Measurements from ENCODE around the gene DNM3. TPM values are rescaled to one million over a fixed set of nuclear protein-coding genes. Genes with fewer than 3 reads are reported as not detected.

Gene DNM3
- polyA plus RNA-seq, 2 donors = 0.53 to 0.76 TPM

DNA sequence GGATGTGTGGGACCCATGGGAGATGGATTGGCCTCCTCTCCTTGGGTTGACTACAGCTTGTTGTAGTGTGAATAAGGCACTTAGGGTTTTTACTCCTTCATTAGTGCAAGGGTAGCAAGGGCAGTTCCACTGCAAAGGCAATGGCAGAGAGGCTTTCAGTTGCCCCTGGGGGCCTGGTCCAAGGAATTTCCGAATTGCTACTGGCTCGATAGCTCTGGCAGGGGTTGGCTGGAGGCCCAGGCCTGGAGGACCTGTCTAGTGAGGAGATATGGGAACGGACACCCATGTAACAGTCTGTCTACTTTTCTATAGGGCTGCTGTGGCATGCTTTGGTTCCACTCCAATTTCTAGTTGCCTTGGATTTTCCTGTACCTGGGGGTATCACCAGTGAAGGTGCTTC lies 360.3 kb downstream of the DNM3 start:
- 76 to 82% methylated on average over 3 of the region's 3 CpGs for WGBS, 2 donors
- Histone ChIP-seq H3K4me1 (ENCODE audit: control insufficient read depth in 2 of 2, insufficient read depth in 2 of 2, low read length in 1 of 2) (no peaks in the 10 kb centered on the region), H3K4me3 (ENCODE audit: low read depth in 1 of 2, low read length in 2 of 2) (no peak overlapping the region)

GRCh38 chr1:172203135-172203823 lies 362.0 kb downstream of the DNM3 start:
- Histone ChIP-seq H3K4me3 (ENCODE audit: low read depth in 1 of 2, low read length in 2 of 2) (no peak overlapping the region), H3K27ac (ENCODE audit: low read depth in 2 of 2, low read length in 1 of 2) (no peak overlapping the region), H3K4me1 (ENCODE audit: control insufficient read depth in 2 of 2, insufficient read depth in 2 of 2, low read length in 1 of 2) (no peaks in the 10 kb centered on the region), H3K9me3 (ENCODE audit: control insufficient read depth in 2 of 2, insufficient read depth in 1 of 2, low read depth in 1 of 2, low read length in 1 of 2) (no peaks in the 10 kb centered on the region), H3K36me3 (ENCODE audit: control insufficient read depth in 2 of 2, insufficient read depth in 2 of 2, low read length in 1 of 2) (no peaks in the 10 kb centered on the region), H3K27me3 (ENCODE audit: control insufficient read depth in 1 of 2, insufficient read depth in 2 of 2, low read length in 2 of 2) (no peaks in the 10 kb centered on the region)
- 57 to 61% methylated on average over 8 of the region's 8 CpGs for WGBS, 2 donors

More for the DNA sequence above, 360.3 kb downstream of the DNM3 start:
- Histone ChIP-seq H3K9me3 (ENCODE audit: control insufficient read depth in 2 of 2, insufficient read depth in 1 of 2, low read depth in 1 of 2, low read length in 1 of 2) (no peaks in the 10 kb centered on the region), H3K36me3 (ENCODE audit: control insufficient read depth in 2 of 2, insufficient read depth in 2 of 2, low read length in 1 of 2) (no peaks in the 10 kb centered on the region), H3K27ac (ENCODE audit: low read depth in 2 of 2, low read length in 1 of 2) (no peak overlapping the region), H3K27me3 (ENCODE audit: control insufficient read depth in 1 of 2, insufficient read depth in 2 of 2, low read length in 2 of 2) (no peaks in the 10 kb centered on the region)

DNA sequence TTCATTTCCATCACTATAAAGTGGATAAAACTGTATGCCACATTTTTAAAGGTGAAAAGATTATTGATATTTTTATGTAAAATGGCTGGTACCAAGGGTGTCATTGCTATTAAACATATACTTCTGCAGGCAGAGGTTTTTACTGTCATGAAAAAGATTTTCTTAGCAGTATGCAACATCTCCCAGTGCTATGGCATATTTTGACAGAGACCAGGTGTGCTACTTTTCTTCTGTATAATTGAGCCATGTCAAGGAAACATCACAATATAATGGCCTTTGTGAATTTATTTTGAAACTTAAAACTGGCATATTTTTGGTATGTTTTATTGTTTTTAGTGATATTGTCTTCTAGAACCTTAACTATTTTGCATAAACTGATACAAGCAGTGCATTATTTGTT lies 362.6 kb downstream of the DNM3 start:
- Histone ChIP-seq H3K27me3 (ENCODE audit: control insufficient read depth in 1 of 2, insufficient read depth in 2 of 2, low read length in 2 of 2) (no peaks in the 10 kb centered on the region), H3K36me3 (ENCODE audit: control insufficient read depth in 2 of 2, insufficient read depth in 2 of 2, low read length in 1 of 2) (no peaks in the 10 kb centered on the region), H3K4me1 (ENCODE audit: control insufficient read depth in 2 of 2, insufficient read depth in 2 of 2, low read length in 1 of 2) (no peaks in the 10 kb centered on the region), H3K4me3 (ENCODE audit: low read depth in 1 of 2, low read length in 2 of 2) (no peak overlapping the region), H3K27ac (ENCODE audit: low read depth in 2 of 2, low read length in 1 of 2) (no peak overlapping the region), H3K9me3 (ENCODE audit: control insufficient read depth in 2 of 2, insufficient read depth in 1 of 2, low read depth in 1 of 2, low read length in 1 of 2) (no peaks in the 10 kb centered on the region)

DNA sequence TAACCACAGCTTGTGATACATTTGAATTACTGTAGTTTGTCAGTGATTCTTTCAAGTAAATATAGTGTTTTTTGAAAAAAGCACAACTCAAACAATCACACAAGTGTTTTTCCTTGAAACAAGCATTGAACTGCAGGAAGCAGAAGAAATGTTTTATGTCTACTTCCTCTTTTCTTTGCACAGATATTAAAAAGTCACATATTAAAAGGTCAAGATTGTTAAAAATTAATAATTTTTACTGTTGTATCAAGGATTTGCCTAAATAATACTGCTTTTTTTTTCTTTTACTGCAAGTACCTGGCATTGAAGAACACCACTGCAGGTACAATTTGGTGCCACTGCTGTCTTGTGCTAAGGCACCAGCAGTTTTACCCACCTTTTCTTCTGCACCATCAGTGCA lies 365.0 kb downstream of the DNM3 start:
- Histone ChIP-seq H3K9me3 (ENCODE audit: control insufficient read depth in 2 of 2, insufficient read depth in 1 of 2, low read depth in 1 of 2, low read length in 1 of 2) (no peaks in the 10 kb centered on the region), H3K4me1 (ENCODE audit: control insufficient read depth in 2 of 2, insufficient read depth in 2 of 2, low read length in 1 of 2) (no peaks in the 10 kb centered on the region)

GRCh38 chr1:172208635-172209034 lies 367.3 kb downstream of the DNM3 start:
- no peaks in the 10 kb centered on the region for H3K9me3 ChIP-seq (ENCODE audit: control insufficient read depth in 2 of 2, insufficient read depth in 1 of 2, low read depth in 1 of 2, low read length in 1 of 2)
- H3K4me3 ChIP-seq (ENCODE audit: low read depth in 1 of 2, low read length in 2 of 2) = no peak overlapping the region
- H3K27me3 ChIP-seq (ENCODE audit: control insufficient read depth in 1 of 2, insufficient read depth in 2 of 2, low read length in 2 of 2) = no peaks in the 10 kb centered on the region
- 89 to 94% methylated on average over 4 of the region's 4 CpGs for WGBS, 2 donors
- H3K36me3 ChIP-seq (ENCODE audit: control insufficient read depth in 2 of 2, insufficient read depth in 2 of 2, low read length in 1 of 2) = no peaks in the 10 kb centered on the region
- no peak overlapping the region for H3K27ac ChIP-seq (ENCODE audit: low read depth in 2 of 2, low read length in 1 of 2)
- no peaks in the 10 kb centered on the region for H3K4me1 ChIP-seq (ENCODE audit: control insufficient read depth in 2 of 2, insufficient read depth in 2 of 2, low read length in 1 of 2)

More for the DNA sequence above, 365.0 kb downstream of the DNM3 start:
- Histone ChIP-seq H3K4me3 (ENCODE audit: low read depth in 1 of 2, low read length in 2 of 2) (no peak overlapping the region), H3K36me3 (ENCODE audit: control insufficient read depth in 2 of 2, insufficient read depth in 2 of 2, low read length in 1 of 2) (no peaks in the 10 kb centered on the region), H3K27ac (ENCODE audit: low read depth in 2 of 2, low read length in 1 of 2) (no peak overlapping the region), H3K27me3 (ENCODE audit: control insufficient read depth in 1 of 2, insufficient read depth in 2 of 2, low read length in 2 of 2) (no peaks in the 10 kb centered on the region)

DNA sequence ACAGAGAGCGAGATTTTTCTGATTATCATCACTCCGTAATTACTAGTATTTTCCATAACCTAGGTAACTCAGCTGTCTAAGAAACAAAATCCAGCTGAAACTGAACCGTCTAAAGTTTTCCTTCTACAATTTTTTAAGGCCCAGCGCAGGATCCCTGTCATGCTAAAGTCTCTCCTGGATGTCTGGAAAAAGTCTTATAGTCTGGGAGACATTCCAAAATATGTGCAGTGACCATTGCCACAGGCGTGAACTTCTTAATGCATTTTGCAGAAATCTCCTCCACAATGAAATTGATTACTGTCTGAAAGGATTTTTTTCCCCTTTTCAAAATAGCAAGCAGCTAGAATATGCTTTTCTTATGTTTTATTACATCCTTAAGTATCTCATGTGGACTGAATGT lies 369.9 kb downstream of the DNM3 start:
- no peaks in the 10 kb centered on the region for H3K4me1 ChIP-seq (ENCODE audit: control insufficient read depth in 2 of 2, insufficient read depth in 2 of 2, low read length in 1 of 2)
- 86 to 88% methylated on average over 5 of the region's 5 CpGs for WGBS, 2 donors
- no peaks in the 10 kb centered on the region for H3K9me3 ChIP-seq (ENCODE audit: control insufficient read depth in 2 of 2, insufficient read depth in 1 of 2, low read depth in 1 of 2, low read length in 1 of 2)
- H3K27me3 ChIP-seq (ENCODE audit: control insufficient read depth in 1 of 2, insufficient read depth in 2 of 2, low read length in 2 of 2) = no peaks in the 10 kb centered on the region
- H3K36me3 ChIP-seq (ENCODE audit: control insufficient read depth in 2 of 2, insufficient read depth in 2 of 2, low read length in 1 of 2) = no peaks in the 10 kb centered on the region
- no peak overlapping the region for H3K27ac ChIP-seq (ENCODE audit: low read depth in 2 of 2, low read length in 1 of 2)
- H3K4me3 ChIP-seq (ENCODE audit: low read depth in 1 of 2, low read length in 2 of 2) = no peak overlapping the region

DNA sequence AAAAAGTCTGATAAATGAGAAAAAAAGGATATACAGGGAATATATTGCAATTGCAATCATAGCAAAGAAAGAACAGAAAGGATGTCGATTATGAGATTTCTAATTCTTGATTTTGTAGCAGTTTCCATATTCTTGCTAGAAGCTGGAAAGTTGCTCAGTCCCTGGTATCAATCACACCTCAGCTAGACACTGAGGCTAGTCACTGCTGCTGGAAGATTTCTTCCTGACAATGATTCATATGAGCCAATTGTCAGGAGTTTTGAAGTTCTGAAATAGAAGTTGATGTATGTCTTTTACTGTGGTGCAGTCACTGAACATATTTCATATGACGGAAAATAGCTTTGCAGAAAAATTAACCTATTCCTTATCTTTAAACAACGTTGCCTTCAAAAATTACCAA lies 370.8 kb downstream of the DNM3 start:
- Histone ChIP-seq H3K27me3 (ENCODE audit: control insufficient read depth in 1 of 2, insufficient read depth in 2 of 2, low read length in 2 of 2) (no peaks in the 10 kb centered on the region), H3K9me3 (ENCODE audit: control insufficient read depth in 2 of 2, insufficient read depth in 1 of 2, low read depth in 1 of 2, low read length in 1 of 2) (no peaks in the 10 kb centered on the region), H3K4me3 (ENCODE audit: low read depth in 1 of 2, low read length in 2 of 2) (no peak overlapping the region), H3K27ac (ENCODE audit: low read depth in 2 of 2, low read length in 1 of 2) (no peak overlapping the region), H3K36me3 (ENCODE audit: control insufficient read depth in 2 of 2, insufficient read depth in 2 of 2, low read length in 1 of 2) (no peaks in the 10 kb centered on the region), H3K4me1 (ENCODE audit: control insufficient read depth in 2 of 2, insufficient read depth in 2 of 2, low read length in 1 of 2) (no peaks in the 10 kb centered on the region)
- WGBS, 2 donors = 73 to 83% methylated on average over 3 of the region's 3 CpGs

GRCh38 chr1:172215006-172215405 lies 373.7 kb downstream of the DNM3 start:
- WGBS, 2 donors = 94 to 97% methylated on average over 3 of the region's 3 CpGs

GRCh38 chr1:172219966-172220365 lies 378.7 kb downstream of the DNM3 start:
- Histone ChIP-seq H3K4me3 (ENCODE audit: low read depth in 1 of 2, low read length in 2 of 2) (no peak overlapping the region), H3K27me3 (ENCODE audit: control insufficient read depth in 1 of 2, insufficient read depth in 2 of 2, low read length in 2 of 2) (no peaks in the 10 kb centered on the region), H3K27ac (ENCODE audit: low read depth in 2 of 2, low read length in 1 of 2) (no peak overlapping the region), H3K36me3 (ENCODE audit: control insufficient read depth in 2 of 2, insufficient read depth in 2 of 2, low read length in 1 of 2) (no peaks in the 10 kb centered on the region), H3K4me1 (ENCODE audit: control insufficient read depth in 2 of 2, insufficient read depth in 2 of 2, low read length in 1 of 2) (no peaks in the 10 kb centered on the region), H3K9me3 (ENCODE audit: control insufficient read depth in 2 of 2, insufficient read depth in 1 of 2, low read depth in 1 of 2, low read length in 1 of 2) (no peaks in the 10 kb centered on the region)
- 45 to 69% methylated on average over 1 of the region's 1 CpG for WGBS, 2 donors

More at GRCh38 chr1:172215006-172215405, 373.7 kb downstream of the DNM3 start:
- H3K36me3 ChIP-seq (ENCODE audit: control insufficient read depth in 2 of 2, insufficient read depth in 2 of 2, low read length in 1 of 2) = no peaks in the 10 kb centered on the region
- H3K27me3 ChIP-seq (ENCODE audit: control insufficient read depth in 1 of 2, insufficient read depth in 2 of 2, low read length in 2 of 2) = no peaks in the 10 kb centered on the region
- no peaks in the 10 kb centered on the region for H3K9me3 ChIP-seq (ENCODE audit: control insufficient read depth in 2 of 2, insufficient read depth in 1 of 2, low read depth in 1 of 2, low read length in 1 of 2)
- no peak overlapping the region for H3K4me3 ChIP-seq (ENCODE audit: low read depth in 1 of 2, low read length in 2 of 2)
- H3K4me1 ChIP-seq (ENCODE audit: control insufficient read depth in 2 of 2, insufficient read depth in 2 of 2, low read length in 1 of 2) = no peaks in the 10 kb centered on the region
- no peak overlapping the region for H3K27ac ChIP-seq (ENCODE audit: low read depth in 2 of 2, low read length in 1 of 2)

- 86 to 87% methylated on average over 2 of the region's 2 CpGs for WGBS, 2 donors
- Histone ChIP-seq H3K36me3 (ENCODE audit: control insufficient read depth in 2 of 2, insufficient read depth in 2 of 2, low read length in 1 of 2) (no peaks in the 10 kb centered on the region), H3K4me1 (ENCODE audit: control insufficient read depth in 2 of 2, insufficient read depth in 2 of 2, low read length in 1 of 2) (no peaks in the 10 kb centered on the region), H3K4me3 (ENCODE audit: low read depth in 1 of 2, low read length in 2 of 2) (no peak overlapping the region), H3K27ac (ENCODE audit: low read depth in 2 of 2, low read length in 1 of 2) (no peak overlapping the region), H3K9me3 (ENCODE audit: control insufficient read depth in 2 of 2, insufficient read depth in 1 of 2, low read depth in 1 of 2, low read length in 1 of 2) (no peaks in the 10 kb centered on the region), H3K27me3 (ENCODE audit: control insufficient read depth in 1 of 2, insufficient read depth in 2 of 2, low read length in 2 of 2) (no peaks in the 10 kb centered on the region)
These were observed 379.1 kb downstream of the DNM3 start for GRCh38 chr1:172220376-172220775.
